K562 (cell line): ENCODE measurements around the gene AGAP3. TPM values are rescaled to one million over a fixed set of nuclear protein-coding genes. Genes with fewer than 3 reads are reported as not detected.

ENCODE experiments used
- ATAC-seq: fragments of 200-7000 bp; cut with Tn5 transposase; 3 replicates; pipeline ENCODE4 v1.9.1; 2020; ENCODE audit warnings: moderate library complexity
- BruUV-seq: library from RNA; stranded (reverse); fragments of 400-500 nt; replicated peaks from 2 replicates; lab custom pipeline; 2021; lab: Mats Ljungman, UMichigan
- CTCF ChIA-PET: fragments of 300-600 bp; formaldehyde crosslinking; extraction: SDS; loops from one replicate; lab custom pipeline; 2021; ENCODE audit warnings: low intra/inter-chr PET ratio; lab: Yijun Ruan, JAX
- POLR2A ChIA-PET: fragments of 300-600, 350-650 bp; sonication (Branson Sonifier 250); formaldehyde crosslinking; extraction: SDS; loops from one replicate; lab custom pipeline; 2021; ENCODE audit warnings: antibody characterized with exemption, inconsistent platforms; lab: Yijun Ruan, JAX
- DNase-seq, 4 experiments: peaks; one replicate each; pipeline versions ENCODE4 v3.0.0 to v3.0.0-alpha.2; 2011 to 2018; ENCODE audit warnings: low spot score in 3 of 4, mixed read lengths in 3 of 4; ENCODE audit errors: extremely low read depth in 1 of 4
- FAIRE-seq: peaks from 2 replicates; lab custom pipeline; 2011; peaks lifted over from hg19 to GRCh38; lab: Jason Lieb, UNC
- H2AFZ ChIP-seq: 2 replicates; pipeline ENCODE4 v1.6.0; 2011; ENCODE audit warnings: low read depth, low read length, control low read depth, inconsistent platforms
- H3K27ac ChIP-seq: fragments of 200-600 bp; 3 replicates; pipeline ENCODE4 v1.8.0; 2011; ENCODE audit warnings: low read depth, mild to moderate bottlenecking, control low read depth, inconsistent platforms, low read length, moderate library complexity, mixed read lengths; ENCODE audit errors: extremely low read depth
- H3K27me3 ChIP-seq, 2 experiments: fragments of 300-600 bp in 1 of 2; 2 replicates in 1 of 2; 3 replicates in 1 of 2; pipeline versions ENCODE4 v1.6.0 to v1.8.0; 2011; ENCODE audit warnings: inconsistent platforms in 2 of 2, low read length in 2 of 2, mild to moderate bottlenecking in 1 of 2, mixed read lengths in 1 of 2, moderate library complexity in 1 of 2; ENCODE audit not compliant: control insufficient read depth in 2 of 2, insufficient read depth in 2 of 2
- H3K36me3 ChIP-seq: fragments of 300-600 bp; 3 replicates; pipeline ENCODE4 v1.8.0; 2011; ENCODE audit warnings: mild to moderate bottlenecking, low read length, inconsistent platforms; ENCODE audit not compliant: control insufficient read depth, insufficient read depth
- H3K4me1 ChIP-seq, 2 experiments: fragments of 200-600 bp in 1 of 2; replicated peaks in 1 of 2; 2 replicates in 1 of 2; 3 replicates in 1 of 2; pipeline versions ENCODE4 v1.5.1 to v1.8.0; 2011; ENCODE audit warnings: inconsistent platforms in 2 of 2, low read length in 2 of 2, mild to moderate bottlenecking in 1 of 2, mixed read lengths in 1 of 2, moderate library complexity in 1 of 2; ENCODE audit not compliant: control insufficient read depth in 2 of 2, insufficient read depth in 2 of 2
- H3K4me2 ChIP-seq: 2 replicates; pipeline ENCODE4 v1.6.1; 2011; ENCODE audit warnings: low read length, control low read depth, inconsistent platforms, mixed read lengths; ENCODE audit not compliant: insufficient read depth
- H3K4me3 ChIP-seq: fragments of 200-600 bp; sonication (generic), shearing (Covaris generic); 2 replicates; pipeline ENCODE4 v1.5.1; 2016; ENCODE audit warnings: control low read depth, inconsistent platforms
- H3K79me2 ChIP-seq: fragments of 200-600 bp; 3 replicates; pipeline ENCODE4 v1.8.0; 2011; ENCODE audit warnings: low read length, inconsistent platforms; ENCODE audit not compliant: control insufficient read depth, insufficient read depth
- H3K9ac ChIP-seq, 2 experiments: 2 replicates each; pipeline versions ENCODE4 v1.6.0 to v1.6.1; 2011; ENCODE audit warnings: low read depth in 2 of 2, low read length in 2 of 2, control low read depth in 1 of 2, inconsistent platforms in 1 of 2, mild to moderate bottlenecking in 1 of 2, mixed read lengths in 1 of 2; ENCODE audit not compliant: insufficient read depth in 1 of 2
- H3K9me1 ChIP-seq: one replicate; pipeline ENCODE4 v1.6.0; 2011; ENCODE audit warnings: inconsistent platforms, mild to moderate bottlenecking, low read length, moderate library complexity; ENCODE audit not compliant: control insufficient read depth, insufficient read depth
- H3K9me3 ChIP-seq: replicated peaks from 2 replicates; pipeline ENCODE4 v1.5.1; 2011; ENCODE audit warnings: low read depth, low read length, inconsistent platforms; ENCODE audit not compliant: control insufficient read depth, insufficient read depth
- H4K20me1 ChIP-seq: replicated peaks from 2 replicates; pipeline ENCODE4 v1.6.1; 2011; ENCODE audit warnings: low read length, inconsistent platforms, mixed read lengths; ENCODE audit not compliant: control insufficient read depth, insufficient read depth
- CTCF ChIP-seq, 3 experiments: IDR thresholded peaks in 2 of 3; conservative IDR thresholded peaks in 1 of 3; 2 replicates each; pipeline ENCODE4 v1.5.1; 2011 to 2012; ENCODE audit warnings: low read length in 3 of 3, mild to moderate bottlenecking in 3 of 3, control low read depth in 2 of 3, improper control_type of control experiment in 1 of 3, inconsistent platforms in 1 of 3, low read depth in 1 of 3, mixed read lengths in 1 of 3, moderate library complexity in 1 of 3; ENCODE audit not compliant: insufficient read depth in 2 of 3
- CTCFL ChIP-seq: IDR thresholded peaks from 2 replicates; pipeline ENCODE4 v1.6.1; 2011; ENCODE audit warnings: borderline replicate concordance, low read depth, mild to moderate bottlenecking, moderate library complexity, low read length; ENCODE audit not compliant: insufficient read depth, poor library complexity, severe bottlenecking
- NRF1 ChIP-seq, 2 experiments: fragments of 450-650 bp; IDR thresholded peaks in 1 of 2; conservative IDR thresholded peaks in 1 of 2; 2 replicates each; pipeline ENCODE4 v1.6.1; 2014; ENCODE audit warnings: mild to moderate bottlenecking in 2 of 2
- PKNOX1 ChIP-seq: fragments of 450-650 bp; IDR thresholded peaks from 2 replicates; pipeline ENCODE4 v1.6.1; 2016
- TCFL5 ChIP-seq: fragments of 250-450 bp; sonication (Bioruptor Pico); conservative IDR thresholded peaks from 2 replicates; pipeline ENCODE4 v1.6.1; 2021; ENCODE audit warnings: mild to moderate bottlenecking, moderate library complexity, matching md5 sums
- ZNF124 ChIP-seq: sonication (generic); formaldehyde crosslinking; IDR thresholded peaks from 2 replicates; pipeline ENCODE4 v1.8.1; 2022; ENCODE audit warnings: missing genetic modification reagents
- WGBS: fragments of 100-300 bp; shearing (Covaris generic); methylation state at CpG from one replicate; pipeline ENCODE4 v1.1.6; 2016; ENCODE audit warnings: low coverage, mixed read lengths; ENCODE audit not compliant: insufficient coverage; ENCODE audit errors: missing lambda C conversion rate; 5-methylcytosine and 5-hydroxymethylcytosine counted together
- in situ Hi-C: fragments of 300-500 bp; cut with MboI; formaldehyde crosslinking; loops from 4 replicates; pipeline ENCODE4 v1.15.0; 2018; ENCODE audit warnings: inconsistent platforms, mixed read lengths
- intact Hi-C: fragments of 100-400 bp; cut with micrococcal nuclease; formaldehyde crosslinking; loops from 2 replicates; pipeline ENCODE4 v1.14.2; 2022
- polyA plus RNA-seq, 8 experiments: library from polyadenylated mRNA; depleted of rRNA in 4 of 8; stranded (reverse) in 5 of 8; unstranded in 3 of 8; fragments of >200 nt; fragmentation: Nextera tagmentation in 2 of 8; fragmentation: Illumina TruSeq in 1 of 8; extraction: Ambion mirVana in 2 of 8; extraction: Trizol in 1 of 8; gene quantifications; 2 replicates each; pipeline versions ENCODE4 v1.2.1 to v1.2.3, GENCODE V29; 2011 to 2014; ENCODE audit warnings: inconsistent platforms in 1 of 8, missing spikeins in 1 of 8
- total RNA-seq, 7 experiments: library from RNA; depleted of rRNA in 6 of 7; stranded (reverse); fragments of >200 nt in 6 of 7; fragmentation: Illumina TruSeq in 2 of 7; extraction: Trizol in 2 of 7; gene quantifications; 2 replicates each; pipeline versions ENCODE4 v1.2.1 to v1.2.3, GENCODE V29; 2011 to 2021; ENCODE audit warnings: low replicate concordance in 1 of 7
- TF ChIP-seq, protein P1 (sequence below), 2 experiments: IDR thresholded peaks in 1 of 2; conservative IDR thresholded peaks in 1 of 2; 2 replicates each; pipeline ENCODE4 v1.6.1; 2016; ENCODE audit warnings: low read depth in 2 of 2, mild to moderate bottlenecking in 1 of 2, missing compliant biosample characterization in 1 of 2, missing genetic modification characterization in 1 of 2, moderate library complexity in 1 of 2
- TF ChIP-seq, protein P2 (sequence below): fragments of 200-800 bp; sonication (Bioruptor generic); IDR thresholded peaks from 2 replicates; pipeline ENCODE4 v1.6.1; 2017; ENCODE audit warnings: missing genetic modification characterization, missing compliant biosample characterization

AGAP3 gene
- total and polyA plus RNA-seq, 9 of the 15 experiments (the other 6 are each of a cell fraction or from before 2014, with no cell fraction given): 3.4 to 208 (median 62.2) TPM

DNA sequence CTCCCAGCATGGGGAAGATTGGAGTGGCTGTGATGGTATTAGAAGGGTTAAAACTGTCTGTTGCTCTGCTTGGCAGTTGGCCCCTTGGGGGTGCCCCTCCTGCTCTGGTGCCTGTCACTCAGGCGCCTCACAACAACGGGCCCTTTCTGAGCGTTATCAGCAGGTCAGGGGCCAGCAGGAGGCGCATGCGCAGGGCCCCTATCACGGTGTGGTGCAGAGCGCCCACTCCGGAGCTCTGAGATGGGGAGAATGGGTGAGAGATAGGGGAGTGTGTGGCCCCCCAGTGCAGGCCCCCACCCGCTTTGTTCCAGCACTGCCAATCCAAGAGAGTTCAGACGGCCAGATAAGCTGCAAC lies 56.4 kb downstream of the AGAP3 start:
- H4K20me1 ChIP-seq: peaks cover 4% of the 10 kb centered on the region; the same call in 1 of the 2 replicates
- no peak overlapping the region for H3K4me3 ChIP-seq
- no peaks in the 10 kb centered on the region for H3K9me3 ChIP-seq
- ChIA-PET CTCF (no interaction called here), POLR2A (interaction anchor here (0.6 to 1.7 kb wide), 4 partner anchors 8 to 22 kb away, joined by 3 to 5 read pairs (median 4); no protein-coding TSS in a partner anchor)
- intact Hi-C loops: no loop called here
- H3K4me1 ChIP-seq: peaks cover 0 to 26% of the 10 kb centered on the region in 2 experiments; a peak in 2 of 5 replicates
- no peak overlapping the region for H2AFZ ChIP-seq
- H3K4me2 ChIP-seq: no peak overlapping the region
- H3K27ac ChIP-seq: no peak overlapping the region
- WGBS: 69% methylated on average over 10 of the region's 10 CpGs
- no TSS peak for BruUV-seq
- no peak for DNase-seq
- TF ChIP-seq, protein P1, sequence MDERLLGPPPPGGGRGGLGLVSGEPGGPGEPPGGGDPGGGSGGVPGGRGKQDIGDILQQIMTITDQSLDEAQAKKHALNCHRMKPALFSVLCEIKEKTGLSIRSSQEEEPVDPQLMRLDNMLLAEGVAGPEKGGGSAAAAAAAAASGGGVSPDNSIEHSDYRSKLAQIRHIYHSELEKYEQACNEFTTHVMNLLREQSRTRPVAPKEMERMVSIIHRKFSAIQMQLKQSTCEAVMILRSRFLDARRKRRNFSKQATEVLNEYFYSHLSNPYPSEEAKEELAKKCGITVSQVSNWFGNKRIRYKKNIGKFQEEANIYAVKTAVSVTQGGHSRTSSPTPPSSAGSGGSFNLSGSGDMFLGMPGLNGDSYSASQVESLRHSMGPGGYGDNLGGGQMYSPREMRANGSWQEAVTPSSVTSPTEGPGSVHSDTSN (CRISPR knock-in tag; IDR thresholded peaks at IDR 0.05; ENCODE audit: low read depth): peak; percentile 36; the same call in 1 of the 2 replicates
- TF ChIP-seq, protein P1 (tag; conservative IDR thresholded peaks at IDR 0.05; ENCODE audit: low read depth): 0 out of 2 replicates have a peak, but pooled peaks have one; percentile 19
- TF ChIP-seq, protein P2, sequence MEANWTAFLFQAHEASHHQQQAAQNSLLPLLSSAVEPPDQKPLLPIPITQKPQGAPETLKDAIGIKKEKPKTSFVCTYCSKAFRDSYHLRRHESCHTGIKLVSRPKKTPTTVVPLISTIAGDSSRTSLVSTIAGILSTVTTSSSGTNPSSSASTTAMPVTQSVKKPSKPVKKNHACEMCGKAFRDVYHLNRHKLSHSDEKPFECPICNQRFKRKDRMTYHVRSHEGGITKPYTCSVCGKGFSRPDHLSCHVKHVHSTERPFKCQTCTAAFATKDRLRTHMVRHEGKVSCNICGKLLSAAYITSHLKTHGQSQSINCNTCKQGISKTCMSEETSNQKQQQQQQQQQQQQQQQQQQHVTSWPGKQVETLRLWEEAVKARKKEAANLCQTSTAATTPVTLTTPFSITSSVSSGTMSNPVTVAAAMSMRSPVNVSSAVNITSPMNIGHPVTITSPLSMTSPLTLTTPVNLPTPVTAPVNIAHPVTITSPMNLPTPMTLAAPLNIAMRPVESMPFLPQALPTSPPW (CRISPR knock-in tag): peak; percentile 52
- TF ChIP-seq NRF1 (conservative IDR thresholded peaks at IDR 0.05 in 1 of 2, IDR thresholded peaks at IDR 0.05 in 1 of 2) (peak; percentile 74 to 79), CTCFL (peak; percentile 3), TCFL5 (CRISPR knock-in tag) (no peak), PKNOX1 (peak; percentile 76), ZNF124 (no peak), CTCF (IDR thresholded peaks at IDR 0.05 in 2 of 3, conservative IDR thresholded peaks at IDR 0.05 in 1 of 3; ENCODE audit: insufficient read depth in 2 of 3, low read depth in 1 of 3, low read length in 3 of 3) (peak; percentile 19 to 34 (median 28); a peak in 3 of 6 replicates)
- no peaks in the 10 kb centered on the region; a peak in 1 of 5 replicates for H3K27me3 ChIP-seq
- ATAC-seq: peak; percentile 14; the same call in 1 of the 3 replicates
- H3K36me3 ChIP-seq: peaks cover 67% of the 10 kb centered on the region
- H3K9ac ChIP-seq: no peak overlapping the region
- in situ Hi-C loops: no loop called here
- FAIRE-seq: no peak
- no peaks in the 10 kb centered on the region for H3K79me2 ChIP-seq
- H3K9me1 ChIP-seq: peaks cover 5% of the 10 kb centered on the region
